T-helper 1 cell (primary cell): ENCODE results near the gene GOLGA8R.
"Not testable (repeated sequence)": the region's sequence is repeated elsewhere in the genome, so short reads cannot be mapped to it uniquely, and the experiment has no call there.

Experiments used
- DNase-seq, 5 donors: peaks; one replicate each; pipeline ENCODE4 v3.0.0-alpha.2; 2012 to 2020
- total RNA-seq, 4 donors: gene quantifications; one replicate each; lab custom pipeline; 2026; lab: John Stamatoyannopoulos, UW

GOLGA8R gene, protein sequence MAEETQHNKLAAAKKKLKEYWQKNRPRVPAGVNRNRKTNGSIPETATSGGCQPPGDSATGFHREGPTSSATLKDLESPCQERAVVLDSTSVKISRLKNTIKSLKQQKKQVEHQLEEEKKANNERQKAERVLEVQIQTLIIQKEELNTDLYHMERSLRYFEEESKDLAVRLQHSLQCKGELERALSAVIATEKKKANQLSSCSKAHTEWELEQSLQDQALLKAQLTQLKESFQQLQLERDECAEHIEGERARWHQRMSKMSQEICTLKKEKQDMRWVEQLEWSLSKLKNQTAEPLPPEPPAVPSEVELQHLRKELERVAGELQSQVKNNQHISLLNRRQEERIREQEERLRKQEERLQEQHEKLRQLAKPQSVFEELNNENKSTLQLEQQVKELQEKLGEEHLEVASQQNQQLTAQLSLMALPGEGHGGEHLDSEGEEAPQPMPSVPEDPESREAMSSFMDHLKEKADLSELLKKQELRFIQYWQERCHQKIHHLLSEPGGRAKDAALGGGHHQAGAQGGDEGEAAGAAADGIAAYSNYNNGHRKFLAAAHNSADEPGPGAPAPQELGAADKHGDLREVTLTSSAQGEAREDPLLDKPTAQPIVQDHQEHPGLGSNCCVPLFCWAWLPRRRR
- total RNA-seq: 0.27 to 1.8 (median 0.68) reads per million in 4 donors

DNA sequence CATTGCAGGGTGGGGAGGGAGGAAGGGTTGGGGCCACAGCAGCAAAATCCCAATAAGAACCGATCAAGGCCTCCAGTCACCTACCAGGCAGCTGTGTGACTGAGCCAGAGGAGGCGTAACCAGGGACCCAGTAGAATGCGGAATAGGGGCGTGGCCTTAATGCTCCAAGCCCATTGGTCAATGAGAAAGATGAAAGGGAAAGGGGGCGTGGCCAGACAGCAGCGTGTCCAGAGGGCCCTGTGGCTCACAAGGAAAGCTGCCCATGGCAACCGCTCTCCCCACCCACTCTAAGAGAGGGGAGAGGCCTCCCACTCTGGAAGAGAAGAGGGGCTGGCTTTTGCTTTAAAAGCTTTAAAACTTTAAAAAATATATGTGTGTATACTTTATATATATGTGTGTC, at the start of gene GOLGA8R:
GOLGA8R (minus strand) TSS at position 101 of the 400 bp plus-strand sequence; CDS start at position 3, 98 bp downstream.
- not testable (repeated sequence) for DNase-seq

GRCh38 chr15:30463849-30464248, 49.8 kb upstream of the GOLGA8R start:
- DNase-seq: not testable (repeated sequence)

- not testable (repeated sequence) for DNase-seq
Measured at GRCh38 chr15:30462176-30462575, 48.1 kb upstream of the GOLGA8R start.

DNA sequence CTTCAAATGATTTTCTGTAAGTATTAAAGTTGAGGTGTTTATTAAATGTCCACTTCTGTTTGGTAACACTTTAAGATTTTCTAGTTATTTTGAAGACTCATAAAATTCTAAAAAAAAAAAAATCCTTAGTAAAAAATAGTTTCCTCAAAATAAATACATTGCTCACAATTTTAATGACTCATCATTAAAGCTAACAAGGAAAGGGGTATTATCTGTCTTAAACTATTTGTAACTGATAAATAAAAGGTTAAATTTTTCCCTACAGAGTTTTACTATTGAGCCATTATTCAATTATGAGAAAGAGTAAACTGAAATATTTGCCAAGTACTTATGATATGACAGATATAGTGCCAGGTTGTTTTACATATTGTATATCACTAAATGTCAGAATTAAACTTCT, 38.6 kb upstream of the GOLGA8R start:
- DNase-seq: not testable (repeated sequence)

DNA sequence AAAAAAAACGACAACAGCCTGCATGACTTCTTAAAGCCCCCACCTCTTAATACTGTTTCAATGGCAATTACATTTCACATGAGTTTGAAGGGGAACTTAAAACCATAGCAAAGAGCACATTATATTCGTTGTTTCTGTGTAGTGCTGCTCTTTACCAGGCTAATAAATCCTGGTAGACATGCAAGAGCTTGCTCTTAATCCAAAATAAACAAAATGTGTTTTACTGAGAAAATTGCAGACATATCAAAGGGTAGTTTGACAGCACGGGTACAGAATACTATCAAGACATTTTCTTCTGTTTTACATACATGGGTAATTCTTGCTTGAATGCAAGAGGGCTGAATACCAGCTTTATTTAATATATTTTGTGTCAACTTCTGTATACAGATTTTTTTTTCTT, 24.3 kb upstream of the GOLGA8R start:
- not testable (repeated sequence) for DNase-seq

- DNase-seq: not testable (repeated sequence)
Measured at GRCh38 chr15:30435878-30436277, 21.8 kb upstream of the GOLGA8R start.

DNA sequence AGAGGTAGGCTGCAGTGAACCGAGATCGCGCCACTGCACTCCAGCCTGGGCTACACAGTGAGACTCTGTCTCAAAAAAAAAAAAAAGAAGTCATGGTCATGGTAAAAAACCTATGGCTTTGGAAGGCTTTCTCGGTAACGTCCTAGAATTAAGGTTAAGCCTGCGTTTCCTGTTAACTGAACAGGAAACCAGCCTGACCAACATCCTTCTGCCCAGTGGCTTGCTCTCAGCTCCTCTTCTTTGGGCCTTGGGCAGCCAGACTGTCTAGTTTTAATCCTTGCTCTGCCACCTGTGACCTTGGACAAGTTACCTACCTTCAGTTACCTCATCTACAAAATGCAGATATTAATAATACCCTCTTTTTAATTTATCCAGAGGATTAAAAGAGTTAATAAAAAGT, 6.7 kb upstream of the GOLGA8R start:
- DNase-seq: not testable (repeated sequence)

GRCh38 chr15:30407636-30408035, 6.4 kb downstream of the GOLGA8R start:
- not testable (repeated sequence) for DNase-seq

DNA sequence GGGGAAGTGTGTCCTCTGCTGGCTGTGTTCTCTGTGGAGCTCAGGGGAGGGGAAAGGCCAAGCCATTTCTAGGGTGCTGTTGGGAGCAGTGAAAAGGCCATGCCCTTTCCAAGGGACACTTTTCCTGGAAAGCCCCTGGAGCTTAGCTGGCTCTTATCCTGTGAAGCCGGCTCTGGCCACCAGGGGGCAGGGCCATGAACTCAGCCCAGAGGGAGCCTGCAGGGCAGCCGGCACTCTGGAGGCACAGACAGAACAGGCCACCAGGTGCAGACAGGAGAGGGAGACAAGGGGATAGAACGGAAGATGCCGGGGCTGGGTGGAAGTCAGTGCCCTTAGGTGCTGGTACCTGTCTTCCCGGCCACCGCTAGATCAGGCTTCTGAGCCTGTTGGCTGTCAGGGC, 15.1 kb downstream of the GOLGA8R start:
- DNase-seq: peak in 4 of 5 donors; percentile 10 to 32 (median 16)

DNA sequence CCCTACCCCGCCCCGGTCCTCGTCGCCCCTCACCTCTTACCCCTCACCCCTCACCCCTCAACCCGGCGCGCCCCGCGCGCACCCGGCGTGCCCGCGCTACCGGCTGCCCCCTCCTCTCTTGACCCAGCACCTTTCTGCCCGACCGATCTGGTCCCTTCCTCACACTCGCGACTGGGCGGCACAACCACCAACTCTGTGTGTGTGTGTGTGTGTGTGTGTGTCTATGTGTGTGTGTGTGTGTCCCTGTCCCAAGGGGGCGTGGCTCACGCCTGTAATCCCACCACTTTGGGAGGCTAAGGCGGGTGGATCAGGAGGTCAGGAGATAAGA, 20.4 kb downstream of the GOLGA8R start:
- not testable (repeated sequence) for DNase-seq

DNA sequence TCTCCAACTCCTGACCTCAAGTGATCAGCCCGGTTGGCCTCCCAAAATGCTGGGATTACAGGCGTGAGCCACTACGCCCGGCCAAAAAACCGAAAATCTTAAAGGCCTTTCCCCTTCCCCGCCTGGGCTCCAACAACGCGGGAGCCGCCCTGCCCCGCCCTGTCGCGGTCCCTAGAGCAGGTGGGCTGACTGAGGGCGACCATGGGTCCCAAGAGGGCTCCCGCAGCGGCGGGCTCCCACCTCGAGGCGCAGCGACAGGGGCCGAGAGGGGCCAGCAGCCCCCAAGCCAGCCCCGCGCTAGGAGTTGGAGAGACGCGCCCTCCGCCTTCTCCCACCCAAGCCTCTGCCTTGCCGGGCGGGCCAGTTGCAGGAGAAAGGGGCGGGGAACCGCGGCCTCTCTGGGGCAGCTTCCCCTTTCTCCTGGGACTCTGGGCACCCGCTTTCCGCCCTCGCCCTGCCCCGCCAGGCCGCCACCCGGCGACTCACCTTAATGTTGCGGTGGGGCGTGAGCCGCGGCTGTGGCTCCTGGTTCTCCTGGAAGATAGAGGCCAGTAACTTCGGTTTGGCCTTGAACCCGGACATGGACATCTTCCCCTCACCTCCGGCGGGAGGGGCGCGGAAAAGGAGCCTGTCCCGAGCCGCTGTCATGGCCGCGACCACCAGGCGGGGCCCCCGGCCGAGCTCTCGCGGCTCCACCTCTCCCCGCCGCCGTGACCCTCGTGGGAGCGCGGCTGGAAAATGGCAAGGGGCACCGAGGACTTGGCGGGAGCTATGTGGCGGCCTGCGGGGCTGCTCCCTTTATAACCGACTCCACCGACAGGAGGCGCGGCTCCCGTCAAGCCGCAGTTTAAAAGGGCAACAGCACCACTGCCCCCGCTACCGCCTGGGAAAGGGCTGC, 21.0 kb downstream of the GOLGA8R start, which contains the start of gene CHRFAM7A:
CHRFAM7A (minus strand) TSS at position 775 of the 898 bp plus-strand sequence. CDS start 10,189 bp downstream, outside the sequence.
- DNase-seq: not testable (repeated sequence)

GRCh38 chr15:30386318-30386887, 27.7 kb downstream of the GOLGA8R start:
- not testable (repeated sequence) for DNase-seq

GRCh38 chr15:30377082-30377413, 37.0 kb downstream of the GOLGA8R start:
- not testable (repeated sequence) for DNase-seq

GRCh38 chr15:30376375-30377081, 37.5 kb downstream of the GOLGA8R start:
- DNase-seq: not testable (repeated sequence)

- DNase-seq: not testable (repeated sequence)
Measured at GRCh38 chr15:30375872-30376271, 38.2 kb downstream of the GOLGA8R start.

DNA sequence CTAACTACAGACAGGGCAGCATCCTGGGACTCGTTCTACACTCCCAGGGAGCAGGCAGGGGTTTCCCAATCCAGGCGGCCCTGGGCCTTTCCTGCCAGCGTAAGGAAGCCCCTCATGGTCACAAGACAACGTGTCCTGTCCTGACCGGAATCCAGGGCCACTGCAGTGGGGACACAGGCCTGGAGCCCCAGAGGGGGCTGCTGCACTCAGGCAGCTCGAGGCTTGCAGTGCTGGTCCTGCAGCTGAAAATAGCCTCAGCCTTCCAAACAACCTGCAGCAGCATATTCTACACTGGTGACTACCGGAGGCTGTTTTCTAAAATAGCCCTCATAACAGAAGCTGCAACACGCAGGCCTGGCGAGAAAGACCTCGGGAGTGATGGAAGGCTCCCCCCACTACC, 39.2 kb downstream of the GOLGA8R start:
- not testable (repeated sequence) for DNase-seq

- not testable (repeated sequence) for DNase-seq
Measured at GRCh38 chr15:30368271-30368670, 45.8 kb downstream of the GOLGA8R start.

DNA sequence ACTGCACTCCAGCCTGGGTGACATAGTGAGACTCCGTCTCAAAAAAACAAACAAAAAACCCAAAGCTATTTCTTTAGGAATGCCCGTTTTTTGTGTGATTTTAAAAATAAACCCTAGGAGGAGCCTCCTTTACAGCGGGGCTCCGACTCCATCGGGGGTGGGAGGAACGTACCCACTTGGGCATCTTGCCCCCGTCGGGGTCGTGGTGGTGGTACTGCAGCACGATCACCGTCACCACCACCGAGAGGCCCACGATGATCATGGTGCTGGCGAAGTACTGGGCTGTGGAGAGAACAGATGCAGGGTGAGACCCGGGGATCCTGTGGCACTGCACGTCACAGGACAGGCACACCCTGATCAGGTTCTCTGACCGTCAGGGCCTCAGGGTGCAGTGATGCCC, 46.8 kb downstream of the GOLGA8R start:
- DNase-seq: not testable (repeated sequence)

DNA sequence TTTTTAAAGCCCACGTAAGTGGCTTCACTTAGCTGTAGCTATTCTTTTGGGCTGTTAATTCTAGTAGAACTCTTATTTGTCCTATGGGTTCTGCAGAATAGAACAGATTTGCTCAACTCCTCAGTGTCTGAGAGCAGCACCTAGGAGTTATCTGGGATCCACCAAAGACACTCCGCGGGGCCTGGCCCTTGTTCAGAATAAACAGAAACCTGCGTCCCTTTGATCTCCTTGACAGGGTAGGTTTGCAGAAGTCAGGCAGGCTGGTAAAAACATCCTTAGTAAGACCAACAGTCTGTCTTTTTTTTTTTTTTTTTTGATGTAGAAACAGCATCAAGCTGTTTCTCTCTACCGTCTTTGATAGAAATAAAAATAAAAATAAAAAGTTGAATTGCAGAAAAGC, 52.7 kb downstream of the GOLGA8R start:
- DNase-seq: not testable (repeated sequence)

DNA sequence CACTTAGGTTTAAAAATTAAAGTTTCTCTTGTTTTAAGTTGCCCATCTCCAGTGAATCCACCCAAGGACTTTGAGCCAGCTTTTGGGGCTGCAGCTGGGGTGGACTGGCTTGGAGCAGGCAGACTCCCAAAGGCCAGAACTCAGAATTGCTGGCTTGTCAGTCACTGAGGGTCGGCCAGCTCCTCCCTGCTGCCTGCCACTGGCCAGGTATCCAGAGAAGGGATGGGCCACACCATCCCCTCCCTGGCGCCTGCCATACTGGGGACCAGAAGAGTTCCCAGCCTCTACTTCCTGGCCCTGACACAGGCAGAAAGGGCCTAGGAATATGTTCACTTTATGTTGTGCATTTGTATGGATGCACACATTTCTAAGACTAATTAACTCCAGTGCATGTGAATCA, 53.1 kb downstream of the GOLGA8R start:
- DNase-seq: not testable (repeated sequence)

- not testable (repeated sequence) for DNase-seq
Measured at GRCh38 chr15:30355043-30355442, 59.0 kb downstream of the GOLGA8R start.
